HuH-7 (cell line): ENCODE results near the gene BEND6.
A peak's percentile ranks its signal among the peaks of the same experiment; 100 is the strongest.
"Not testable (repeated sequence)": the region's sequence is repeated elsewhere in the genome, so short reads cannot be mapped to it uniquely, and the experiment has no call there.

Experiments used
- DNase-seq: peaks from one replicate; pipeline ENCODE4 v3.0.0; 2011; ENCODE audit warnings: low spot score

The BEND6 gene

DNA sequence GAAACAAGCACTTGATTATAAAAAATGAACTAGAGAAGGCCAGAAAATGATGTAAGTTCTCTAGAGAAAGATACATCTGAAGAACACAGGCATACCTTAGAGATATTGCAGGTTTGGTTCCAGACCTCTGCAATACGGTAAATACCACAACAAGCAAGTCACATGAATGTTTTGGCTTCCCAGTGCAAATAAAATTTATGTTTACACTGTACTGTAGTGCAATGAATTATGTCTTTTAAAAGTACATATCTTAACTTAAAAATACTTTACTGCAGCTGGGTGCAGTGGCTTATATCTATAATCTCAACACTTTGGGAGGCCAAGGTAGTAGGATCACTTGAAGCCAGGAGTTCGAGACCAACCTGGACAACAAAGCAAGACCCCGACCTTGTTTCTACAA lies 80.6 kb downstream of the BEND6 start:
- DNase-seq, result no peak

DNA sequence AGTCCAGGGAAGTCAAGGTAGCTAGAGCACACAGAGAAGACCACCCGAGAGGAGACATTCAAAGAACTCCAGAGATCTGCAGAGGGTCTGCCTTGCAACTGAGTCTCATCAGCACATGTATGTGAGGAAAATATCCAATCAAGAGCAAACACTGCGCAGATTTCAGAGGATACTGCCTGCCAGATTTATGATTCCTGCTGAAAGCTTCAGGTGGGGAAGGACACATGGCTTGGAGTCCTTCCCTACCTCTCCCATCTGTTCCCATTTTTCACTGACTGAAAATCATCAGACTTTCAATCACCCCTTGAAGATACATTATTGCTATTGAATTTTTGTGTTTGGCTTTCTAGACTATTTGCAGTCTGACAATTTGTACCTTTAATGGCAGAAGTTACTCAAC lies 84.0 kb downstream of the BEND6 start:
- DNase-seq, result no peak

DNA sequence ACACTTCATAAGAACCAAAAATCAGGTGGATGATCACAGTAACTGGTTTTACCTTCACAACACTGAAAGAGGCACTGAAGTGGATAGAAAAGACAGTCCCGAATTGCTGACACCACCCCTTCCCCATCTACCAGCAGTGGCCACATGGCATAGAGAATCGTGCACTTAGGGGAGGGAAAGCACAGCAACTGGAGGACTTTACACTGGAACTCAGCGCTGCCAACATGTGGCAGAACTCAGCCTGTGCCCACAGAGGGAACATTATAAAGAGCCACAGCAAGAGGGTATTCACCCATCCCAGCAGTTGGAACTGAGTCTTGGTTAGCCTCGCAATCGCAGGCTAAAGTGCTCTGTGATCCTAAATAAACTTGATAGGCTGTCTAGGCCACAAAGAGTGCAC lies 85.1 kb downstream of the BEND6 start:
- no peak for DNase-seq

DNA sequence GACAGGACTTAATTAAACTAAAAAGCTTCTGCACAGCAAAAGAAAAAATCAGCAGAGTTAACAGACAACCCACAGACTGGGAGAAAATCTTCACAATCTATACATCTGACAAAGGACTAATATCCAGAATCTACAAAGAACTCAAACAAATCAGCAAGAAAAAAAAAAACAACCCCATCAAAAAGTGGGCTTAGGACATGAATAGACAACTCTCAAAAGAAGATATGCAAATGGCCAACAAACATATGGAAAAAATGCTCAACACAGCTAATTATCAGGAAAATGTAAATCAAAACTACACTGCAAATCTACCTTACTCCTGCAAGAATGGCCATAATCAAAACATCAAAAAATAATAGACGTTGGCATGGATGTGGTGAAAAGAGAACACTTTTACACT lies 89.2 kb downstream of the BEND6 start:
- DNase-seq, result not testable (repeated sequence)

- DNase-seq, result no peak
Measured at GRCh38 chr6:57044568-57044967, 89.7 kb downstream of the BEND6 start.

DNA sequence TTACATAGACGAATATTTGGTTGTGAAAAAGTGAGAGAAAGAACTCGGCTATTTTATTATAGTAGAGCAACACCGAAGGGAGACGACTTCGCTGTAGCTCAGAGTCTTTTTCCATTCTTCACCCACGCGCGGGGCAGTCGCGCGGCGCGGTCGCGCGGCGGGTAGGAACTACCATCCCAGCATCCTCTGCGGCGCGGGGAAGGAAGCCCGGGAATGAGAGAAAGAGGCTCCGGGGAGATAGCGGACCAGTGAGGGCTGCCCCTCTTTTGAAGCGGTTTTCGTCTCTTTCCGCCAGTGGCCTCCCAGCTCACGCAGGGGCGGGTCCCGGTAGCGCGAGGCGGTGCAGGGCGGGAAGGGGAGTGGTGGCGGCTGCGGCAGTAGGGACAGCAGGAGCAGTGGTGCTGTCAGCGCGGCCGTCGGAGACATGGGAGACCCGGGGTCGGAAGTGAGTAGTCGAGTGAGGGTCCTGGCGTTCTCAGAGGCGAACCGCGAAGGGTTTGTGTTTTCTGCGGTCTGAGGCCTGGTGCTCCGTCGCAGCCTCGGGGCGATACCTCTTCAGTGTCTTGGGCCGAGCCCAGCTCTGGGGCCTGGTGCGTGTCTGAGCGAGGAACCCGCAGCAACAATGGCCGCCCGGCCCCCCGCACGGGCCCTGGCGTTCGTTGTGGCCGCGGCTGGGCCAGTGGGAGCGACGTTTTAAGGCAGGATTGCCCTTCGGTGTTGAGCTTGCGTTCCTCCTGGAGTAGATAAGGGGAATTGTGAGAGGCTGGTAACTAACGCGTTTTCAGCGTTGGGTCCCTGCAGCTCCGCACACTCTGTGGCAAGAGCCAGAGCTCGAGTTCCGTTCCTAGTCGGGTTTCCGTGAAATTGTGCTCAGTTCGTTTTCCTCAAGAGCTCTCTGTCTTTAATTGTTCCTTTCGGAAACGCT lies 91.7 kb downstream of the BEND6 start, which contains the start of gene KIAA1586:
KIAA1586 (plus strand) TSS at position 362 of the 925 bp plus-strand sequence; CDS start at position 425, 63 bp downstream.
- peak; percentile 70 for DNase-seq

DNA sequence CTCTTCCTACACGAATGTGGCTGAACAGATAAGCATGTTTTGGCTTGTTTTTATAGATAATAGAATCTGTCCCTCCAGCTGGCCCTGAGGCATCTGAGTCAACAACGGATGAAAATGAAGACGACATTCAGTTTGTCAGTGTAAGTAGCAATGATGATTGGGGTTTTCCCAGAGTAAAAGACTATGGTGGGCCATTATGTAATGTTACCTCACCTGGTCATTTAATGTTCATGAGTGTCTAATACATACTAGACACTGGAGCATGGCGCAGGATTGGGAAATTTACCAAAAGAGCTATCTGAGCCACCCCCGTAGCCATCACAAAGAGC lies 92.3 kb downstream of the BEND6 start:
- DNase-seq, result not testable (repeated sequence)

GRCh38 chr6:57047859-57048258 lies 93.0 kb downstream of the BEND6 start:
- not testable (repeated sequence) for DNase-seq

- DNase-seq, result no peak
Measured at GRCh38 chr6:57048577-57048976, 93.7 kb downstream of the BEND6 start.

DNA sequence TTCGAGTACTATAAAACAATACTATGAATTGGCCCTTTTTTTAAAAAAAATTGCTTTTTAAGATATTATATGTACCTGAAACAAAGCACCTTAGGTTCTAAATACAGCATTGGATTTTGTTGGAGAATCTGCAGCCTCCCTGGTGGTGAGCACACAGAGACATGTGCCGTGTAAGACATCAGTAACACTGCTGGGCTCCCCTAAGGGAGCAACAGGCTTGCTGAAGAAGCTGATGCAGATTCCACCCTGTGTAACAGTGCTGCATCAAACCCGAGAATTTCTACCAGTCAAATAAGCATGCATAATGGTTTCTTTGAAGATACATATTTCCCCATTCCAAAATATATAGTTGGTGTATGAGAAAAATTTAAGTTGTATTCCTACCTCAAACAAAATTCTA lies 108.9 kb downstream of the BEND6 start:
- DNase-seq, result no peak

DNA sequence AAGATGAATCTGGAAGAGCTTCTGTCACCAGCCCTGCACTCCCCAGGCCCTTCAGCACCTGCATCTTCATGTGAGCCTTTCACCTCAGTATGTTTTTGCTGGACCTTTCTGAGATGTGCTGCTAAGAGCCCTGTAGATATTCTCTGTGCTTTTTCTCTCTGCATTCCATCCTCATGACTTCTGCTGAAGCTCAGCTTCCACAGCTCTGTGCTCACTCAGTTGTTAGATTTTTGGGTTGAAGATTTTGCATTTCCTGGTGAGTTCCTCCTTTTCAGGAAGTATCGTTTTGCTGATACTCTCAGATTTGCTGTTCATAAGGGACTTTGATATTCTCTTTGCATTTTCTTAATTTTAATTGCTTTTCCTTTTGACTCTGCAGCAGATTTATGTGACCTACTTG lies 109.9 kb downstream of the BEND6 start:
- no peak for DNase-seq

DNA sequence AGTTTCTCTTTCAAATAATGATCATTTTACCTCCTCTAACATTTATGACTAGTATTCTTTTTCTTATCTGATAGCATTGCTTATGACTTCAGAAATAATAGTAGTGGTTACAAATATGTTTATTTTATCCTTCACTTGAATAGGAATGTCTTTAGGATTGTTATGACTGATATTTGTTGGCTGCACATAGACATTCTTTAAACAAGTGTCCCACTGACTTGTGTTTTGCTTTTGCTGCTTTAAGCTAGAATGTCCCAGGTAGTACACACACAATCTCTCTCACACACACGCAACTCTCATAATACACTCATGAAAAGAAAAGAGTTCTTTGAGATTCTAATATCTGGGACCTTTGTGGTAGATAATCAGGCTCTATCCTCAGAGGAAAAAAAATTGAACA lies 113.2 kb downstream of the BEND6 start:
- no peak for DNase-seq

GRCh38 chr6:57069228-57069627 lies 114.3 kb downstream of the BEND6 start:
- no peak for DNase-seq

DNA sequence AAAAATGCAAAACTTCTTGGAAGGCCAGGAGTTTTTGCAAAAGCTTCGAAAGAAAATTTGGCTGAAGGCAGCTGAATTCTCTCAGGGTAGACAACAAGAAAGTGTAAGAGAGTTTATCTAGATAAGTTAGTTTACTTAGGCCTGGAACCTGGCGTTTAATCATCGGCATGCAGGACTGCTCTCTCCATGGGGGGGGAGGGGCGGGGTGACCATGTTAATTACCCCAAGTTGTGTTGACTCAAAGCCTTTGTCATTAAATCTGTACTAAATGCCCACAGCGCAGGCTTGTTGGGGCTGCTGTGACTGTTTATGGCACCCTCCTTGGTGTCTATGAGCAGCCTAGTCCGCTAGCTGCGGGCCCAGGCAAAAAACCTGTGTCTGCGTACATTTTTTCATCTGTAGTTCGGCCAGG lies 115.0 kb downstream of the BEND6 start:
- no peak for DNase-seq

DNA sequence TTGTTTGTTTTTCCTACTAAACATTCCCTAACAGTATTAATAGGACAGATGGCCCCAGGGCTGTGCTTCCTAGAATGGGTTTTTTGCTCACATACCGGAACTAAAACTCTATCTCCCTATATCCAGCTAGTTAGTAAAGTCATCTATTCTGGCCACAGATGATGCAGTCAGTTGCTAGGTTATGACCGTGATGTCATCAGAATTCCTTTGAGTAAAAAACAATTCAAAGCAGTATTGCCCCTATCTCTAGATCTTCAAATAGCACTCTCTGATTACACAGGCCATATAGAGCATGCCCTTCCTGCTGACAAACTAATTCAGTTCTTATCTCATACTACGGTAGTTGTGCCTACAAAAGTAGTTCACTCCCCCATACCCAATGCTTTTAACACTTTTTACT lies 117.2 kb downstream of the BEND6 start:
- no peak for DNase-seq

- DNase-seq, result no peak
Measured at GRCh38 chr6:57074383-57074782, 119.5 kb downstream of the BEND6 start.

GRCh38 chr6:57075092-57075491 lies 120.2 kb downstream of the BEND6 start:
- no peak for DNase-seq
